22Rv1 (cell line): ENCODE measurements around the gene KIRREL3.

ENCODE experiments used
- H3K27ac ChIP-seq: fragments of 450-650 bp; 2 replicates; pipeline ENCODE4 v1.5.1; 2017
- ZFX ChIP-seq: fragments of 450-650 bp; IDR thresholded peaks from 2 replicates; pipeline ENCODE4 v1.6.1; 2017; ENCODE audit warnings: antibody characterized with exemption, borderline replicate concordance
- TF ChIP-seq, protein P1 (sequence below): fragments of 450-650 bp; IDR thresholded peaks from 2 replicates; pipeline ENCODE4 v1.5.1; 2017; ENCODE audit warnings: mild to moderate bottlenecking

The KIRREL3 gene

DNA sequence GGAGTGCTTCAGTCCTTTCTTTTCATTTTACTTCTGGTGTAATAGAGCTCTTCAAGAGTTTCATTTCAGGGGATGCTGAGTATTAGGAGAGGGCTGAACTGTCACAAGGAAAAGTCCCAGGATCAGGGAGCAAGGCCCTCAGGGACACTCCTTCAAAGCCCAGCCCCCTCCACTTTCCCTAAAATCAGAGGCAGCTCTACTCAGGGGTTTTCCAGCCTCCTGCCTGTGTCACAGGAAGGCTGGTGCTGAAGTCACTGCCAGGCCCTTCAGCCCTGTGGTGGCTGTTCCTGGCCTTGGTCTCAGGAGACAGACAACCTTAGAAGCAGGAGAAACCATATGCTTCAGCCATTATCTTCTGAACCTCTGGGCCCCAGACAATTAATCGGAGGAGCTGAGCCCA, 36.4 kb upstream of the KIRREL3 start:
- no peak for TF ChIP-seq ZFX
- TF ChIP-seq, protein P1, sequence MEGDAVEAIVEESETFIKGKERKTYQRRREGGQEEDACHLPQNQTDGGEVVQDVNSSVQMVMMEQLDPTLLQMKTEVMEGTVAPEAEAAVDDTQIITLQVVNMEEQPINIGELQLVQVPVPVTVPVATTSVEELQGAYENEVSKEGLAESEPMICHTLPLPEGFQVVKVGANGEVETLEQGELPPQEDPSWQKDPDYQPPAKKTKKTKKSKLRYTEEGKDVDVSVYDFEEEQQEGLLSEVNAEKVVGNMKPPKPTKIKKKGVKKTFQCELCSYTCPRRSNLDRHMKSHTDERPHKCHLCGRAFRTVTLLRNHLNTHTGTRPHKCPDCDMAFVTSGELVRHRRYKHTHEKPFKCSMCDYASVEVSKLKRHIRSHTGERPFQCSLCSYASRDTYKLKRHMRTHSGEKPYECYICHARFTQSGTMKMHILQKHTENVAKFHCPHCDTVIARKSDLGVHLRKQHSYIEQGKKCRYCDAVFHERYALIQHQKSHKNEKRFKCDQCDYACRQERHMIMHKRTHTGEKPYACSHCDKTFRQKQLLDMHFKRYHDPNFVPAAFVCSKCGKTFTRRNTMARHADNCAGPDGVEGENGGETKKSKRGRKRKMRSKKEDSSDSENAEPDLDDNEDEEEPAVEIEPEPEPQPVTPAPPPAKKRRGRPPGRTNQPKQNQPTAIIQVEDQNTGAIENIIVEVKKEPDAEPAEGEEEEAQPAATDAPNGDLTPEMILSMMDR, result no peak
- H3K27ac ChIP-seq, result no peak overlapping the region

DNA sequence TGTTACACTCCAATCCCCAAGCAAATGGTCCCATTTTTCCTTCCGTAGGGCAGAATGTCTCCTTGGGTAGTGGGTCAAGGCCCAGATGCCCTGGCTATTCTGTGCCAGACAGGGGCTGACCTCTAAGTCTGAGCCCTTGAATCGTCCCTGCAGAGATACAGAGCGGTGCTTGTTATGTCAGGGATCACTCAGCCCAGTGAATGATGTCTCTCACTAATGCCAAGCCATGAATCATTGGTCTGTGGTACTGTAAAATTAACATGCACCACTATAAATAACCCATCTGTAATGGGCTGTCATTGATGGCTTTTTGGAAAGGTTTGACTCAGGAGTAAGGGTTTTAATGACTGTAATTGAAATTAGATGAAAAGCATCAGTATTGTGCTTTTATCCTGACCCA, 35.3 kb upstream of the KIRREL3 start:
- no peak overlapping the region for H3K27ac ChIP-seq
- TF ChIP-seq ZFX, result no peak
- TF ChIP-seq, protein P1, result no peak

DNA sequence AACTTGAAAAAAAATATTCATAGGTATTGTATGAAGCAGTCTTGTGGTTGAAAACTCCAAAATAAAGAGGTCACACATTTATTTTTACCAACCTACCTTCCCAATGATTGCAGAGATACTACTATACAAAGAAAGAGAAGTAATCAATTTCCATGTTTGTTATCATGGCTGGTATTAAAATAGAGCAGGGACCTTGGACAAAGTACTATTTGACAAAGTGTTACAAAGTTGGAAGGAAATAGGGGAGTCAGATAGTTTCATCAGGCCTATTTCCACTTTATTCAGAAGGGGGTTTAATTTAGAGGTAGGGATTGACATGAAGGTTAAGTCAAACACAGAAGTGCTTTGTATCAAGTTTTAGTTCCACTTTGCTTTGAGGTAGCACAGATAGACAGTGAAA, 34.4 kb upstream of the KIRREL3 start:
- TF ChIP-seq ZFX, result no peak
- TF ChIP-seq, protein P1, result no peak
- H3K27ac ChIP-seq, result no peak overlapping the region

DNA sequence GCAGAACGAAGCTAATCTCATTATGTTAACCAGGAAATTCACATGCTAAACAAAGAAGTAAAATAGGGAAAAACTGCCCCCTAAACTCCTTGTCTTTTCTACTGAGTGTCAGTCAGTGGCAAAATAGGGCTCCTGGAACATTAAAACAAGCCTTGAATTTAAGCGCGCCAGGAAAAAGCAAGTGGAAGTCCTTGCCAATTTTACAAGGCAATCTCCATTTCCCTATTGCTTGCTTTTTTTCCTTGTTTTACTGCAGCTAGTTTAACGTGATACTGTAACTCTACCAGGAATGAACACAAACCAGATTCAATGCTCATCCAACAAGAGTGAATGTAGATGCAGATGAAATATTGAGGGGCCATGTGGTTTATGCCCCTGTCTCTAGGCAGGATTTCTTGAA, 28.1 kb upstream of the KIRREL3 start:
- TF ChIP-seq ZFX, result no peak
- TF ChIP-seq, protein P1, result no peak
- H3K27ac ChIP-seq, result no peak overlapping the region

DNA sequence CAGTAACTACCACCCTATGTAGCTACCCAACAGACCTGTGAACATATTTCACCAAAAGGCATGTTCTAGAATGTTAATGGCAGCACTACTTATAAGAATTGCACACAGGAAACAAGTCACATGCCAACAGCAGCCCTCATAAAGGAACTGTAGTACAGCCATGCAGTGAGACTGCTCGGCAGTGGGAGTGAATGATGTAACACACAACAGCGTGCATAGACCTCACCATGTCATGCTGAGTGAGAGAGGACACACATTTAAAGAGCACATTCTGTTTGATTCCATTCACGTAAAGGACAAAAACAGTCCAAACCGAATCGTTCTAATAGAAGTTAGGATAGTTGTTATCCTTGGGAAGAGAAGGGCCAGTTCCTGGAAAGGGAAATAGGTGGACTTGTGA, 27.2 kb upstream of the KIRREL3 start:
- H3K27ac ChIP-seq, result no peak overlapping the region
- TF ChIP-seq ZFX, result no peak
- TF ChIP-seq, protein P1, result no peak

DNA sequence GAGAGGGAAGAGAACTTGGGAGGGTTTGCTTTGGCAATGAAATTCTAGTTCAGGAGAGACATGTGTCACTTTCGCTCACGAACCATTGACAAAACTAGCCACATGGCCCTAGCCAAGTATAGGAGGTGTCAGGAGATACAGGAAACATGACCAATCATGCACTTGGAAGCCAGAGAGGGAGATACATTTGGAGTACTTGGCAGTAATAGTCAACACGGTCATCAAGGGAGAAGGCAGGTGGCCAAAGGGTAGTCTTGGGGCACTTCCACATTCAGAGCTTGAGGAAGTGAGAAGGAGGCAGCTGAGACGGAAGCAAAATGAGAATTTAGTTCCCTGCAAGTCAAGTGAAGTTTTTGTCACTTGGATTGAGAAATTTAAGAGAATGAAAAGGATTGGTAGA, 26.4 kb upstream of the KIRREL3 start:
- no peak for TF ChIP-seq ZFX
- TF ChIP-seq, protein P1, result no peak

DNA sequence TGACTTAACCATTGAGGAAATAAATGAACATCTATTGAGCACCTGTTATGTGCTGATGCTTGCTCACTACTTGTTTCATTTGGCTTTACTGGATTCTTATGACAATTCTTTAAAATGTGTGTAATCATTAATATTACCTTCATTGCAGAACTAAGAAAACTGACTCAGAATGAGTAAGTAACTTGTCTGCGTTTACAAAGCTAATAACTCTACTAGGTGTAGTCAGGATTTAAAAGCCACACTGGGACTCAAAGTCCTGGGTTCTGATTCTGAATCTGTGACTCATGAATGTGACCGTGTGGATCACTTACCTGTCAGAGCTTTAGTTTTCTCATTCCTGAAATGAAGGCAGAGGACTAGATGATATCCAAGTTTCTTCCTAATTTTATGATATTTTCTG, 23.4 kb upstream of the KIRREL3 start:
- TF ChIP-seq, protein P1, result no peak
- no peak for TF ChIP-seq ZFX
- H3K27ac ChIP-seq, result no peak overlapping the region

More for the DNA sequence above, 26.4 kb upstream of the KIRREL3 start:
- H3K27ac ChIP-seq, result no peak overlapping the region
